Measurements from ENCODE around the gene BCOR. TPM values are rescaled to one million over a fixed set of nuclear protein-coding genes. Genes with fewer than 3 reads are reported as not detected.
A peak's percentile ranks its signal among the peaks of the same experiment; 100 is the strongest.

Gene BCOR
- total RNA-seq, 1 donor from 2014 or later, result 26.6 TPM

GRCh38 chrX:40018041-40018440, 79.7 kb downstream of the BCOR start:
- DNase-seq, result no peak

- no peak for DNase-seq
Observed at GRCh38 chrX:40016749-40017148, 81.0 kb downstream of the BCOR start.

GRCh38 chrX:40015693-40016092, 82.1 kb downstream of the BCOR start:
- DNase-seq, result no peak

- DNase-seq, result peak; percentile 37
Observed at GRCh38 chrX:40013266-40014195, 84.2 kb downstream of the BCOR start.

- no peak for DNase-seq
Observed at GRCh38 chrX:40012868-40013265, 84.9 kb downstream of the BCOR start.

- peak; percentile 13 for DNase-seq
Observed at GRCh38 chrX:40012039-40012867, 85.5 kb downstream of the BCOR start.

GRCh38 chrX:40011322-40012038, 86.3 kb downstream of the BCOR start:
- DNase-seq, result no peak

- no peak for DNase-seq
Observed at GRCh38 chrX:40010550-40011321, 87.0 kb downstream of the BCOR start.

GRCh38 chrX:40009890-40010289, 87.9 kb downstream of the BCOR start:
- no peak for DNase-seq

GRCh38 chrX:40009462-40009851, 88.3 kb downstream of the BCOR start:
- no peak for DNase-seq

GRCh38 chrX:40008791-40009461, 88.8 kb downstream of the BCOR start:
- DNase-seq, result no peak

- DNase-seq, result peak; percentile 36
Observed at GRCh38 chrX:40007756-40008705, 89.7 kb downstream of the BCOR start.

GRCh38 chrX:40007131-40007755, 90.5 kb downstream of the BCOR start:
- DNase-seq, result peak; percentile 36

- peak; percentile 4 for DNase-seq
Observed at GRCh38 chrX:40006106-40007017, 91.4 kb downstream of the BCOR start.

- DNase-seq, result no peak
Observed at GRCh38 chrX:40005292-40006011, 92.3 kb downstream of the BCOR start.

GRCh38 chrX:40004921-40005291, 92.9 kb downstream of the BCOR start:
- no peak for DNase-seq

- no peak for DNase-seq
Observed at GRCh38 chrX:40004246-40004535, 93.6 kb downstream of the BCOR start.

All from skin of body (tissue), 2 donors.